IMR-90 (cell line): ENCODE results near the gene PISD.

ENCODE experiments used
- CTCF ChIP-seq: conservative IDR thresholded peaks from 2 replicates; pipeline ENCODE4 v1.5.1; 2012; ENCODE audit warnings: mild to moderate bottlenecking, low read depth, low read length, improper control_type of control experiment
- POLR2A ChIP-seq: IDR thresholded peaks from 2 replicates; pipeline ENCODE4 v1.6.1; 2012; ENCODE audit warnings: mild to moderate bottlenecking, low read depth, low read length
- RFX5 ChIP-seq: IDR thresholded peaks from 2 replicates; pipeline ENCODE4 v1.8.0; 2012; ENCODE audit warnings: low read depth, mild to moderate bottlenecking, low read length, moderate library complexity
- TF ChIP-seq, protein P1 (sequence below): fragments of 150-350 bp; IDR thresholded peaks from 2 replicates; pipeline ENCODE4 v1.6.1; 2017; ENCODE audit warnings: mild to moderate bottlenecking, antibody characterized with exemption, low read length, low read depth

- TF ChIP-seq CTCF: no peak
- TF ChIP-seq, protein P1, sequence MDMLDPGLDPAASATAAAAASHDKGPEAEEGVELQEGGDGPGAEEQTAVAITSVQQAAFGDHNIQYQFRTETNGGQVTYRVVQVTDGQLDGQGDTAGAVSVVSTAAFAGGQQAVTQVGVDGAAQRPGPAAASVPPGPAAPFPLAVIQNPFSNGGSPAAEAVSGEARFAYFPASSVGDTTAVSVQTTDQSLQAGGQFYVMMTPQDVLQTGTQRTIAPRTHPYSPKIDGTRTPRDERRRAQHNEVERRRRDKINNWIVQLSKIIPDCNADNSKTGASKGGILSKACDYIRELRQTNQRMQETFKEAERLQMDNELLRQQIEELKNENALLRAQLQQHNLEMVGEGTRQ: no peak
- no peak for TF ChIP-seq POLR2A
- no peak for TF ChIP-seq RFX5
Observed at GRCh38 chr22:31579835-31580242, 82.2 kb downstream of the PISD start.
